Stimulated activated CD8-positive, alpha-beta memory T cell treated with anti-CD3 and anti-CD28 coated beads, Interleukin-2, amount 100 ng/mL, for 1 hour (primary cell): Measurements from ENCODE around the gene CYP26A1.
"Not testable (repeated sequence)": the region's sequence is repeated elsewhere in the genome, so short reads cannot be mapped to it uniquely, and the experiment has no call there.

Experiments
- DNase-seq, 2 donors: peaks; one replicate each; pipeline ENCODE4 v3.0.0-alpha.2; 2020; ENCODE audit warnings: low read depth in 2 of 2

The CYP26A1 gene

GRCh38 chr10:93080350-93081046, 6.8 kb downstream of the CYP26A1 start:
- peak in 1 of 2 donors; percentile 9 for DNase-seq

GRCh38 chr10:93081318-93081717, 7.6 kb downstream of the CYP26A1 start:
- no peak for DNase-seq

- DNase-seq, result no peak
Observed at GRCh38 chr10:93081834-93082233, 8.1 kb downstream of the CYP26A1 start.

- no peak for DNase-seq
Observed at GRCh38 chr10:93083743-93084539, 10.2 kb downstream of the CYP26A1 start.

GRCh38 chr10:93085272-93085859, 11.7 kb downstream of the CYP26A1 start:
- DNase-seq, result no peak

- DNase-seq, result no peak
Observed at GRCh38 chr10:93086289-93086688, 12.6 kb downstream of the CYP26A1 start.

GRCh38 chr10:93087846-93088245, 14.2 kb downstream of the CYP26A1 start:
- no peak for DNase-seq

GRCh38 chr10:93088466-93088865, 14.8 kb downstream of the CYP26A1 start:
- no peak for DNase-seq

GRCh38 chr10:93090619-93091018, 16.9 kb downstream of the CYP26A1 start:
- no peak for DNase-seq

- DNase-seq, result no peak
Observed at GRCh38 chr10:93091960-93092359, 18.3 kb downstream of the CYP26A1 start.

- DNase-seq, result no peak
Observed at GRCh38 chr10:93095225-93095624, 21.5 kb downstream of the CYP26A1 start.

- DNase-seq, result no peak
Observed at GRCh38 chr10:93096901-93097300, 23.2 kb downstream of the CYP26A1 start.

GRCh38 chr10:93097386-93097785, 23.7 kb downstream of the CYP26A1 start:
- DNase-seq, result no peak

GRCh38 chr10:93098816-93099215, 25.1 kb downstream of the CYP26A1 start:
- no peak for DNase-seq

GRCh38 chr10:93099670-93100069, 26.0 kb downstream of the CYP26A1 start:
- no peak for DNase-seq

- DNase-seq, result not testable (repeated sequence)
Observed at GRCh38 chr10:93101148-93101547, 27.5 kb downstream of the CYP26A1 start.

- no peak for DNase-seq
Observed at GRCh38 chr10:93103953-93104352, 30.3 kb downstream of the CYP26A1 start.

- no peak for DNase-seq
Observed at GRCh38 chr10:93106631-93107072, 33.0 kb downstream of the CYP26A1 start.

GRCh38 chr10:93110472-93111146, 36.9 kb downstream of the CYP26A1 start:
- no peak for DNase-seq

- no peak for DNase-seq
Observed at GRCh38 chr10:93113042-93113441, 39.3 kb downstream of the CYP26A1 start.

- peak; percentile 19 to 34 for DNase-seq
Observed at GRCh38 chr10:93115661-93116383, 42.1 kb downstream of the CYP26A1 start.
